GM18519 (cell line): ENCODE measurements around the gene SKI.
A peak's percentile ranks its signal among the peaks of the same experiment; 100 is the strongest.

Experiments used
- ATAC-seq: cut with Tn5 transposase; IDR thresholded peaks from one replicate; pipeline ENCODE4 v1.9.1; 2021; ENCODE audit warnings: mild to moderate bottlenecking, moderate library complexity; ENCODE audit not compliant: unreplicated experiment, low FRiP score

Gene SKI

GRCh38 chr1:2193514-2194281, 34.4 kb upstream of the SKI start:
- no peak for ATAC-seq

- no peak for ATAC-seq
Measured at GRCh38 chr1:2194319-2194897, 33.7 kb upstream of the SKI start, which contains the start of gene FAAP20. Gene FAAP20, minus strand, starts transcription at chr1:2194772. Its CDS starts 23 bp downstream, at chr1:2194749.

GRCh38 chr1:2194898-2195673, 33.0 kb upstream of the SKI start:
- ATAC-seq = no peak

- no peak for ATAC-seq
Measured at GRCh38 chr1:2195785-2196184, 32.3 kb upstream of the SKI start.

GRCh38 chr1:2196901-2197638, 31.0 kb upstream of the SKI start:
- no peak for ATAC-seq

- no peak for ATAC-seq
Measured at GRCh38 chr1:2197707-2198165, 30.4 kb upstream of the SKI start.

GRCh38 chr1:2198571-2198970, 29.5 kb upstream of the SKI start:
- no peak for ATAC-seq

GRCh38 chr1:2199042-2199810, 28.9 kb upstream of the SKI start:
- ATAC-seq = peak; percentile 32

GRCh38 chr1:2200308-2200943, 27.7 kb upstream of the SKI start:
- ATAC-seq = no peak

GRCh38 chr1:2201062-2201461, 27.1 kb upstream of the SKI start:
- ATAC-seq = no peak

- no peak for ATAC-seq
Measured at GRCh38 chr1:2202008-2202575, 26.0 kb upstream of the SKI start.

- ATAC-seq = no peak
Measured at GRCh38 chr1:2202843-2203601, 25.1 kb upstream of the SKI start.

- ATAC-seq = no peak
Measured at GRCh38 chr1:2203671-2204414, 24.3 kb upstream of the SKI start.

GRCh38 chr1:2204415-2205190, 23.5 kb upstream of the SKI start:
- ATAC-seq = no peak

GRCh38 chr1:2205191-2205952, 22.7 kb upstream of the SKI start:
- ATAC-seq = peak; percentile 41

- ATAC-seq = no peak
Measured at GRCh38 chr1:2206813-2207487, 21.2 kb upstream of the SKI start.
